ENCODE measurements around the gene ATXN10. TPM values are rescaled to one million over a fixed set of nuclear protein-coding genes. Genes with fewer than 3 reads are reported as not detected.

ATXN10 gene
- total RNA-seq, 1 donor from 2014 or later = 156 TPM

DNA sequence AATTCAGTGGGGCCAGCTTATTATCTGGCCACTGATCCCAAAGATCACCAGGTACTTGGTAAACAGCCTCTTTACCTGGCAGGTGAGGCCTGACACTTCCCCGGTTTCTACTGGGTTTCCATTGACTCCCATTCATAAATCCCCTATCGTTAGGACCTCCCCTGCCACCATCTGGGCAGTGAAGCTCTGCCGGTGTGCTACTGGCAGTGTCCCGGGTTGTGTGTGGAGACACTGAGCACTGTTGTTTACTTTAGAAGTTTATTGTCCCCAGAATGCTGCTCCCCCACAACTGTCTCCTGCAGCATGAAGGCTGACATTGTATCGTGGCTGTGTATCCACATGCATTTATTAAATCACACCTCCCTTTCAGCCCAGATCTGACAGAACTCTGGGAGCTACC is 162.6 kb downstream of the ATXN10 start:
- DNase-seq (ENCODE audit: low spot score) = no peak
- intact Hi-C loops (cut with DNase I) = no loop called here

DNA sequence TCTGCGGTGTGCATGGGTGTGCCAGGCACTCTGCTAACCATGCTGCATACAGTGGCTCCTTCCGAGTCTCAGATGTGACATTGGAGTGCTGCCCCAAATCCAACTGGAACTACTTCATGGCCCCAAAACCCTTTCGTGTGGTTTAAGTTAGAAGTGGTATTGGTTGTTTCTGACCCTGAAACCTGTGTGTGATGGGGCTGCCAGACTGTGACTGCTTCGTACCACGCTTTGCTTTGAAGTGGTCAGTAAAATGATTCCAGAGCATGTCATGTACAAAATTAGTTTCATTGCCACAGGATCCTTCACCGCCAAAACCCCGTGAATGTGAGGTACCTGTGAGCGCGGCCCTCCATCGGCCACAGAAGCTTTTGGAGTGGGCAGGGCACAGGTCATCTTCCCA is 163.2 kb downstream of the ATXN10 start:
- intact Hi-C loops (cut with DNase I) = no loop called here
- no peak for DNase-seq (ENCODE audit: low spot score)

DNA sequence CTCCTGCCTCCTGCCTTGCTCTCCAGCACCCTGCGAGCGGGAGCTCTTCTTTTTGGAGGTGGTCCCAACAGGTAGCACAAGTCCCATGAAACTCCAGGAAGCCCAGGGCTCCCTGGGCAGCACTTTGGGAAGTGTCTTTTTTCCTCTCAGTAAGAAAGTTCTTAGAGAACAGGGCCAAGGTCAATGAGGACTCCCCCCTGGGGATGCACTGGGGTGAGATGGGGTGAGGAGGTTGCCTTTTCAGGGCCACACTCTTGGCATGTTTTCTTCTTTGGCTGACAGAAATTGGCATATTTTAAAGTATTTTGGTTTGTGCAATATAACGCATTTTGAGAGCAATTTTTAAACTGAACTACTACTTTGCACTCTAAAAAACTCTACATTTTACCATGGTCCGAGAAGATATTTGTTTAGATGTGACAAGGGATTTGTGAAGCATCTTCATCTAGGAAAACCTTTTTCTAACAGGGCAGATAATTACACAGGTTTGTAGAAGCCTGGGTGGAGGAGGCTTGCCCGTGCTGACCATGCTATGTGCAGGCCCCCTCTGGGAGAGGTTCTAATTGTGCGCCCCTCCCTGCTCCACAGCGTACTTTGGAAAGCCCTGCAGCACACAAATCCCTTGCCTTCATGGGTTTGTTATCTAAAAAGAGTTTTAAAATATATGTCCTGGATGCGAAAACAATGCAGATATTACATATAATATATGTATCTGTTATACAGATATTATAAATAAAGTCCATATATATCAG is 165.0 kb downstream of the ATXN10 start:
- no peak for DNase-seq (ENCODE audit: low spot score)
- intact Hi-C loops (cut with DNase I) = no loop called here

DNA sequence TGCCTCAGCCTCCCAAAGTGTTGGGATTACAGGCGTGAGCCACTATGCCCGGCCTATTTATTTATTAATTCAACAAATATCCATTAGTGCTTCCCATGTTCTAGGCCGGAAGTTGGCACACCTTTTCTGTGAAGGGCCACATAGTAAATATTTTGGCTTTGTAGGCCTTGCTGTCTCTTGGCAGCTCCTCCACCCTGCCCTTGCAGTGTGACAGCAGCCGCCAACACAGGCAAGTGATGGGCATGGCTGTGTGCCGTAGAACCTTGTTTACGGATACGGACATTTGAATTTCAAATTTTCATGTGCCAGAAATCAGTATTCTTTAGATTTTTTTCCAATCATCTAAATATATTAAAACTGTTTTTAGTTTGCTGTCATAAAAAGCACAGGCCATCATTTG is 165.9 kb downstream of the ATXN10 start:
- intact Hi-C loops (cut with DNase I) = no loop called here
- DNase-seq (ENCODE audit: low spot score) = no peak

DNA sequence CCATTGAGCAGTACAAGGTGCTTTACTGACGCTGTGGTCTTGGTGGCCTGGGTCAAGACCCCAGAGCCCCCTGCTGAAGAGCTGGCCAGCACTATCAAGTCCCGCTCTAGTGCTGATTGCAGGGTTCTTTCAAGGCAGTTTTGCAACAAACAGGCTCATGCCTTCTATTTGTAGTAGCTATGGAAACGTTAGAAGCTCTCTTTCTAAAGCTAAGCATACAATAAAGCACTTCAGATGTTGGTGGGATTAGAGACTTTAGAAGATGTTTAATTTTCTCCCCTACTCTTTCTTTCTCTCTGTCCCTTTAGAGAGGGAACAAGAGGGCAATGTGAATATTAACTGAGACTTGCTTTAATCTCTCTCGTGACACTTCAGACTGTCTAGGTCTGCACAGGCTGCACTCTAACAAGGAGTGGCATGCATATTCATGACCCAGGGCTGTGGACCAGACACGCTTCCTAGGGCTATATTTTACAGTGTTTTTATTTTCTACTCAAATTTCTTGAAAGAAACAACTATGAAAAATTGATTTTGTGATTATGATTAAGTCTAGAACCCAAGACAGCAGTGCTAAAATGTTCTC is 166.8 kb downstream of the ATXN10 start:
- intact Hi-C loops (cut with DNase I) = no loop called here
- no peak for DNase-seq (ENCODE audit: low spot score)

DNA sequence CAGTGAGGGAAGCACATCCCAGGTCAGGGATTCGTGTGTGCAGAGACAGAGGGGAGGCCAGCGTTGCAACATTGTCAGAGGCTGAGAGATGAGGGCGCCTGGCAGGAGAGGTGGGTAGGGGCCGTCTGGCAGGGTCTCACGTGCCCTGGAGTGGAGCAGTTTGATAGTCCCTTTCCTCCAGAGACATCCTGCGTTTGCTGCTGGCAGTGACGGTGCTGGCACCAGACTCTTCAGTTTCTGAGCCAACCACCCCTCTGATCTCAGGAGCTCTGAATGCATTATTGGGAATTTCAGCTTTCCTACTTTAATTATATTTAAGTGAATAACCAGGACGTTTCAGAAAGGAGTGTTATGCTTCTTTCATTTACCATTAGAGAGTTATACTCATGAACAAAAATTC is 168.8 kb downstream of the ATXN10 start:
- intact Hi-C loops (cut with DNase I) = no loop called here

DNA sequence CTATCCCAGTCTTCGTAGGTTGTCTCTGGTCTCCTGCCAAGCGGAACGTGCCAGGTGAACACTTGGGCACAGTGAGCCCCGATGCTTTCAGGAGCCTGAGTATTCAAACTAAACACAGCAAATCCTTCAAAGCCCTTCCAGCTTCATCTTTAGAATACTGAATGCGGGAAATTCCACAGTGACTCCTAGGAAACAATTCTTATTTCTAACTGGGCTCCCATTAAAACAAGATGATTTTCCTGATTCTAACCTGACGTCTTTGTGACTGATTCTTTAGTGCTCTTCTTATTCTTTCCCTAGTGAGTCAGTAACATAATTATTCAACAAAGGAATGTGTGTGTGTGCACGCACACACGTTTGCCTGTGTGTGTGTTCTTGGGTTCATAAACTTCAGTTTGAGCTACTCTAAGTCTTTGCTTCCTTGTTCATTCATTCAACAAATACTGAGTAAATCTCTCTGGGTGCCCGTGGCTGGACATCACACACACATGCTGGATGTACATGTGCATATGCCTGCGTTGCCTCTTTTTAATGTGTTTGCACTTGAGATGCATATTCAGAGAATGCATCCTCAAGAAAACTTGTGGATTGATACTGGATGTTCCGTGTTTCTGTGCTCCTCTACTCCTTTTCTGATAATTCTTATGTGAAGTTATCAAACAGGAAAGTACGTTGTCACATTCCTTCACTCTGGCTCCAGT is 170.8 kb downstream of the ATXN10 start:
- no peak for DNase-seq (ENCODE audit: low spot score)
- intact Hi-C loops (cut with DNase I) = no loop called here

More for the DNA sequence above, 168.8 kb downstream of the ATXN10 start:
- DNase-seq (ENCODE audit: low spot score) = no peak

DNA sequence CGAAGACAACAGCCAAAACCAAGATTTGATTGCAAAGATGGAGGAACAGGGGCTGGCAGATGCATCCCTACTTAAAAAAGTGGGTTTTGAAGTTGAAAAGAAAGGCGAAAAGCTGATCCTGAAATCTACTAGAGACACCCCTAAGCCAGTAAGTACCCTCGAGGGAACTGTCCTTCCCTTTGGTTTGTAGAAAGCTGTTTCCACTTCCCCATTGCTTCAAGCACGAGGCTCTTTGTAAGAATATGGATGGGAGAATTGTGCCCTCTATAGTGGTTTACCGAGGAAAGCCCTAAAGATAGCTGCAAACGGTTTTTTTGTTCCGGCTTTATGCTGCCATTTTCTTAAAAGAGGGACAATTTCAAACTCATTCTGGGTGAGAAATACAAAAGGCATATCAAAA is 171.4 kb downstream of the ATXN10 start:
- intact Hi-C loops (cut with DNase I) = no loop called here
- no peak for DNase-seq (ENCODE audit: low spot score)

DNA sequence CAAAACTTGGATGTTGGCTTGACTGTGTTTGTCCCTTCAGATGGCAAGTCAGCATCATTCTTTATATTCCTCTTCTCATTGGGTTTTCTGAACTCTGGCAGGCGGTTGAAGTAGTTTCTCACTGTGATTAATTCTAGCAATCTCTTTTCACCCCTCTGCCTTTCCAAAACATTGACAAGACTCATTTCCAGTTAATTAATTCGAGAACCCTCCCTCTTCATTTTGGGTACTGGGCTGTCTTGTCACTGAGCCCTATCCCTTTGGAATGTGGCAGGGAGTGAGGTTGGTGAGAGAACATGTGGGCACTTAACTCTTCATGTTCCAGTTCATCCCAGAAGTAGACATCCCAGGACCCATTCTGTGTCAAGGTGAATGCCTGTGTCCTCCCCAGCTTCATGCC is 172.4 kb downstream of the ATXN10 start:
- no peak for DNase-seq (ENCODE audit: low spot score)
- intact Hi-C loops (cut with DNase I) = no loop called here

DNA sequence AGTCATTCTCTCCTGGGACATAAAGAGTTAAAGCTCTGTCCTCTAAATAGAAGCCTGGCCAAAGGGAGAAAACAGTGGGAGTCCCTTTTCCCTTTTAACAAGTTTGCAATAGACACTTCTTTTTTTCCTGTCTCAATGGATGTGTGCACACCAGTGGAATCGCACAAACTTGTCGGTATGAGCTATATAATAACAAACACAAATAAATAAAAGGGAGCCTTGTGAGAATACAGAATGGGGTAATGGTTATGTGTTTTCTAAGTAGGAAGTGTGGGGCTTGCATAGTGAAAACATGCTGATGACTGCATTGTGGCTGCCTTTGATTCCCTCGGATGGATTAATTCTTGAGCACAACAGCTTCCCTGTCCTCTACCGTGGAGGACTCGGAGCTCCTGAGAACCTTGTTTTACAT is 173.4 kb downstream of the ATXN10 start:
- no peak for DNase-seq (ENCODE audit: low spot score)
- intact Hi-C loops (cut with DNase I) = no loop called here

DNA sequence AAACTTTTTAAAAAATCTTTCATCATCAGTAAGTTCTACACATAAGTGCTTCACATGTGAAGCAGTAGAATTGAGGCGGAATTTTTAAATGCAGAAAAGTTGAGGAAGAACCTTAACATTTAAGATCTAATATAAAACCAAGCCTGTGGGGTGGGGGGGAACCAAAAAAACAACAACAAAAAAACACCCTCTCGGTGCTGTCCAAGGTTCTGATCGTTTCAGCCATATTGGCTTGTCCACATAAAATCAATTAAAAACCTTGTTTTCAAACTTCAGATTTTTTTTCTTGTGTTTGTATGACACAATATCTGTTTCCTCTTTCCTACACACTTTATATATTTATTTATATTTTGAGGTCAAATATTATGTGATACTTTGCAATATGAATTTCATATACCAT is 175.3 kb downstream of the ATXN10 start:
- intact Hi-C loops (cut with DNase I) = no loop called here
- DNase-seq (ENCODE audit: low spot score) = no peak

DNA sequence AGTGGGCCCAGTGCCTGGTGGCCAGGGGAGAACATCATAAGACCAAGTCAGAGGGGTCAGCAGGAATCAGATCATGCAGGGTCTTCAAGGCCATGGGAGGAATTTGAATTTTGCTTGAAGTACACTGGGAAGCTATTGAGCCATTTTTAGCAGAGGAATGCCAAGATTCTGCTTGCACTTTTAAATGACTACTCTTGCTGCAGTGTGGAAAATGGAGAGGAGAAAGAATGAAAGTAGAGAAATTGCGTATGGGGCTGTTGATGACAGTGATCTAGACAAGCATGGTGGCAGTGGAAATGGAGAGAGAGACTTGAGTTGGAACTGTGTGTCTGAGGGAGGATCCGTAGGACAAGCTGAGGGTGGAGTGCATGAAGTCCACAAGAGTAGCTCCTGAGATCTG is 177.3 kb downstream of the ATXN10 start:
- no peak for DNase-seq (ENCODE audit: low spot score)
- intact Hi-C loops (cut with DNase I) = no loop called here

DNA sequence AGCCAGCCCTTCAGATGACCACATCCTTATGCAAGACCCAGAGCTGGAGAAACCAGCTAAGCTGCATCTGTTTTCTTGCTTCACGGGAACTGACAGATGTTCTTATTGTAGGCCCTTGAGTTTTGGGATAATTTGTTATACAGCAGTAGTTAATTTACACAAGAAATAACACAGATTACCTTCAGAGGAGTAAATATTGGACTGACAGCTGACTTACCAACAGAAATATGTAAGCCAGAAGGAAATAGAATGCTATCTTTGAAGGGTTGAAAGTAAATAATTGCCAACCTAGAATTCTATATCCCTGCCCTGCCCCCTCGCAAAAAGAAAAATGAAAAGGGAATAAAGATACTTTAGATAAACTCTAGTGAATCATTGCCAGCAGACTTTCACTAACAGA is 181.2 kb downstream of the ATXN10 start:
- no peak for DNase-seq (ENCODE audit: low spot score)
- intact Hi-C loops (cut with DNase I) = no loop called here

DNA sequence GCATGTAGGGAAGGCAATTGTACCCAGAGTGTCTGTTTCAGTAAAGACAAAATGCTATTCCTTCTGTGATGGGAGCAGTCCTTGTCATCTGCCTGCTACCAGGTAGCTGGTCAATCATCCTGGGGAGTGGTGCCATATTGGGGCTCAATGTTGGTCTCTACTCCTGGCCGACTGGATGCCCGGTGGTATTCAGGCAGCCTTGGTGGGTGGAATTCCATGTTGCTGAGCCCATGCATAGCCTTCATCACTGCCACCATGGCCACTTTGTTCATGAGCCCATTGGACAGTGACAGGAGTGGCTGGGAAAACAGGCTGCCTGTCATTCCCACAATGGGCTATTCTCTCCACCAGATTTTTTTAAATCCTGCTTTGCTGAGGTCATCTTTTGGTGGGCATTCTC is 184.3 kb downstream of the ATXN10 start:
- intact Hi-C loops (cut with DNase I) = no loop called here
- no peak for DNase-seq (ENCODE audit: low spot score)

DNA sequence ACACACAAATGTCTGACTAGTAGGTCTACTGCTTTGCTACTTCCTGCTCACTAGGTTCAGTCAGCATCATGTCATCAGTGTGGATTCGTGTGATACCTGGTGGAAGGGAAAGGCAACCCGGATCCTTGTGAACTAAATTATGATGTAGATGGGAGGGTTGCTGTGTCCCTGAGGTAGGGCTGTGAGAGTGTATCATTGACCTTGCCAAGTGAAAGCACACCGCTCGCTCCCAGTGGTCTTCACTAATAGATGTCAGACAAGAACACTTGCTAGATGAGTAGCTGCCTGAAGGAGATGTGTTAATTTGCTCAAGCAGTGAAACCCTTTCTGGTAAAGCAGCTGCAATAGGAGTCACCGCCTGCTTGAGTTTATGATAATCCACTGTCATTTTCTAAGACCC is 185.9 kb downstream of the ATXN10 start:
- DNase-seq (ENCODE audit: low spot score) = no peak
- intact Hi-C loops (cut with DNase I) = no loop called here

DNA sequence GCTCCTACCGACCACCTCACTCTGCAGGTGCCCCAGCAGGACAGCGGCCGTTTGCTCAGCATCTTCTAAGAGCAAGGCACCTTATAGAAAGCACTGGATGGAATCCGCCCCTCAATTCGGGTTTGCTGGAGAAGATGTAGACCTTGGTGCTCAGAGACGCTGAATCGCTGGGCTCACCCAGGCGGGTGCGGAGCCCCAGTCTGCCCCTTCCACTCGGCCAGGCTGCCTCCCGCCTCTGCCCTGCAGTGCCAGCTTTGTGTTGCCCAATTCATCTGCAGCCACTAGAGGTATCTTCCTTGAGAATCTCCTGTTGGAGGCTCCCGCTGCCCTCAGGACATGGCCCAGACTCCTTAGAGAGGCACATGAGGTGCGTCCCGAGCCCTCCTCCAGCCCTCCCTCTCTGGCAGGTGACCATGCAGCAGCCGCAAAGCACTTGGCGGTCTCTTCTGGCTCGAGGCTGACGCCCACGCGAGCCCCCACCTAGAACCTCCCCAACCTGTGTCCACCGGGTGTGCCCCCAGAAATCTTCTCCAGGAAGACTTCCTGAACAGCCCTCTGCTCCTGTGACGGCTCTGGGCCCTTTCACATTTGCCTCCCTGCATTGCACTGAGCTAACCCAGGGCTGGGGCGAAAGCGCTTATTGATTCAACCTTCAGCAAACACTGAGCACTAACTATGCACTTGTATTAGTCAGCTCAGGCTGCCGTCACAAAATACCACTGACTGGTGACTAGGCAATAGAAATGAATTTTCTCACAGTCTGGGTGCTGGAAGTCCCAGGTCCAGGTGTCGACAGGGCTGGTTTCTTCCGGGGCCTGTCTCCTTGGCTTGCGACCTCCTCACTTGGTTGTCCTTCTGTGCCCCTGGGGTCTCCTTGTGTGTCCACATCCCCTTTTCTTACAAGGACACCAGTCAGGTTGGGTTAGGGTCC is 187.9 kb downstream of the ATXN10 start:
- intact Hi-C loops (cut with DNase I) = loop anchor here (5.0 kb wide), 1 partner anchor 282 kb away; no protein-coding TSS in a partner anchor

DNA sequence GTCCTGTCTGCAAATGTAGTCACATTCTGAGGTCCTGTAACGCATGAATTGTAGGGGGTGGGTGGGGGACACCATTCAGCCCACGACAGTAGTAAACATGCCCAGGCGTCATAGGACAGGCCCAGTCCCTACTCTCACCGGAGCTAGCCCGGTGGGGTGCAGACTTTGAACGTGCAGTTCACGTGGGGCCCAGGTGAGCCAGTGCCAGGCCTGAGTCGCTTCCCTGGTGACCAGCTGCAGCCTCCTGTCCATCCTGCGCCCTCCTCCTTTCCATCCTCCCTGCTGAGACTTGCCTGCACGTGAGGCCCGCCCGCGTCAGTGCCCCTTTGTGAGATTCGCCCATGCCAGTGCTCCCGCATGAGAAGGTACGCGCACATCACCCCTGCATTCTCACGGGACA is 188.6 kb downstream of the ATXN10 start:
- peak; percentile 73 for DNase-seq (ENCODE audit: low spot score)
- intact Hi-C loops (cut with DNase I) = loop anchor here (5.0 kb wide), 1 partner anchor 283 kb away; no protein-coding TSS in a partner anchor

More for the DNA sequence above, 187.9 kb downstream of the ATXN10 start:
- DNase-seq (ENCODE audit: low spot score) = no peak

DNA sequence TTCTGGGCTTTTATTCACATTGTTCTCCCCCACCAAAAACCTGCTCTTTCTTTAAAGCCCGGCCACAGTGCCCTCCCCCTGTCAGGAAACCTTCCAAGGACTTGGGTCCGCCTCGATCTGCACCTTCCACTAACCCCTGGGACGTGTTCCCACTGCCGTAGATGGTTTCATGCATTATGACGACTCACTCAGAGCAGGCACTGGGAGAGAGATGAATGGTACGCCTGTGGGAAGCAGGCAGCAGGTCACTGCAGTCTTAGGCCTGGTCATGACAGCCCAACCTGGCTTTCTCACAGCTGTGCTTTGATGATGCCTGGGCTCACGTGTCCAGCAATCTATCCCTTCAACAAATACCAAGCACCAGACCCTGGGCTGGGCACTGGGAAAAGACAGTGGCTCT is 189.6 kb downstream of the ATXN10 start:
- intact Hi-C loops (cut with DNase I) = loop anchor here (5.0 kb wide), 1 partner anchor 284 kb away; no protein-coding TSS in a partner anchor

DNA sequence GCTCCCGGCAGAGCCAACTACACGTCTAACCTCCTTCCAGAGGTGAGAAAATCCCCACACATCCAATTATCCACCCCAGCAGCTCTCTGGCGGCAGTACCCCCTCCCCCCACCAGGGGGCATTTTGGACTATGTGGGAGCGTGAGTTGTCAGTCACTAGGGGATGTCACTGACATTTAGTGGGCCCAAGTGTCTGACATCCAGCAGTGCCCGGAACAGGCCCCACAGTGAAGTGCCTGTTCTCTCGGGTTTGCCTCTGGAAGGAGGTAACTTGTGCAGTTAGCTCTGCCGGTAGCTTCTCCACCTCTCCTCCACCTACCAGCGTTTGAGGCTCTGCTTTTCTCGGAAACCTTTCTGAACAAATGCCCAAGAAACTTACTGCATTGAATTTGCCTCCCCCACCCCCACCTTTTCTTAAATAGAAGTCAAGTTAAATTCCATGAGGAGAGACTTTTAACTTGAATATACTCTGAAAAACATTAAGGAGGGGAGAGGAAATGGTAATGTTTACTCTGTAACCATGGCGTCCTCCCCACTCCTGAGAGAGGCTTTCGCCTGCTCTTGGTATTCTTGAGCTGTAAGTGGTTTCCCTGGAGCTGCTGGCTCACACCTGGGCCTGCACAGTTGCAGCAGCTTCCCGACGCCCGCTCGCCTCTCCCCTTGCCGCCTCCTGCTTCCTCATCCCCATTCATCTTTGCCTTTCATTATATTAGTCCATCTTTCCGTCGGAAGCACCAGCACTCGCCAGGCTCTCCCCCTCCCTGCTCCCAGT is 192.5 kb downstream of the ATXN10 start:
- intact Hi-C loops (cut with DNase I) = loop anchor here (2.0 to 5.0 kb wide), 2 partner anchors 219 to 287 kb away; no protein-coding TSS in a partner anchor
- DNase-seq (ENCODE audit: low spot score) = peak; percentile 79

More for the DNA sequence above, 189.6 kb downstream of the ATXN10 start:
- DNase-seq (ENCODE audit: low spot score) = peak; percentile 70

Data from cardiac septum (tissue), 1 donor.